ENCODE measurements around the gene PCNX1. TPM values are rescaled to one million over a fixed set of nuclear protein-coding genes. Genes with fewer than 3 reads are reported as not detected.

Gene PCNX1
- total and polyA plus RNA-seq, 9 of the 15 experiments (the other 6 are each of a cell fraction or from before 2014, with no cell fraction given): 0.30 to 4.5 (median 2.3) TPM

GRCh38 chr14:71135911-71136310 is 228.7 kb downstream of the PCNX1 start:
- ATAC-seq: no peak
- FAIRE-seq: no peak
- in situ Hi-C loops (cut with MboI): no loop called here
- CTCF ChIA-PET (ENCODE audit: low intra/inter-chr PET ratio): interaction anchor here (0.8 kb wide), 1 partner anchor 617 kb away, joined by 3 read pairs; no protein-coding TSS in a partner anchor
- Histone ChIP-seq H3K9me1 (ENCODE audit: control insufficient read depth, insufficient read depth, low read length) (no peaks in the 10 kb centered on the region), H3K4me2 (ENCODE audit: insufficient read depth, low read length) (no peak overlapping the region), H3K9me3 (replicated peaks; ENCODE audit: control insufficient read depth, insufficient read depth, low read depth, low read length) (no peaks in the 10 kb centered on the region), H4K20me1 (replicated peaks; ENCODE audit: control insufficient read depth, insufficient read depth, low read length) (no peaks in the 10 kb centered on the region), H3K9ac (ENCODE audit: insufficient read depth in 1 of 2, low read depth in 2 of 2, low read length in 2 of 2) (no peak overlapping the region), H3K27me3 (ENCODE audit: control insufficient read depth in 2 of 2, insufficient read depth in 2 of 2, low read length in 2 of 2) (no peaks in the 10 kb centered on the region), H2AFZ (ENCODE audit: low read depth, low read length) (no peak overlapping the region), H3K4me3 (no peak overlapping the region), H3K4me1 (replicated peaks in 1 of 2; ENCODE audit: control insufficient read depth in 2 of 2, insufficient read depth in 2 of 2, low read length in 2 of 2) (peaks cover 0 to 10% of the 10 kb centered on the region in 2 experiments), H3K36me3 (ENCODE audit: control insufficient read depth, insufficient read depth, low read length) (no peaks in the 10 kb centered on the region), H3K27ac (ENCODE audit: extremely low read depth, low read depth, low read length) (no peak overlapping the region), H3K79me2 (ENCODE audit: control insufficient read depth, insufficient read depth, low read length) (no peaks in the 10 kb centered on the region)
- intact Hi-C loops (cut with micrococcal nuclease): loop anchor here (5.0 kb wide), 3 partner anchors 186 to 716 kb away; partner anchors contain the start of gene SIPA1L1
- BruUV-seq (replicated peaks): no TSS peak
- 42% methylated on average over 4 of the region's 4 CpGs for WGBS (ENCODE audit: insufficient coverage, low coverage, missing lambda C conversion rate)
- DNase-seq (ENCODE audit: extremely low read depth in 1 of 4, low spot score in 3 of 4): no peak
- POLR2A ChIA-PET: no interaction called here
- no peak for TF ChIP-seq HSF4 (CRISPR knock-in tag; IDR thresholded peaks at IDR 0.05; ENCODE audit: borderline replicate concordance)
- TF ChIP-seq ZNF395 (CRISPR knock-in tag; IDR thresholded peaks at IDR 0.05): no peak
- TF ChIP-seq NCOA2 (IDR thresholded peaks at IDR 0.05; ENCODE audit: partially characterized antibody in 2 of 2): no peak
- TF ChIP-seq ELK3 (CRISPR knock-in tag; IDR thresholded peaks at IDR 0.05): no peak
- TF ChIP-seq ZNF655 (CRISPR knock-in tag; IDR thresholded peaks at IDR 0.05): no peak
- TF ChIP-seq ZNF318 (IDR thresholded peaks at IDR 0.05; ENCODE audit: borderline replicate concordance in 1 of 2, low read depth in 1 of 2): no peak
- TF ChIP-seq HNRNPL (IDR thresholded peaks at IDR 0.05; ENCODE audit: low read depth, low read length): no peak
- no peak for TF ChIP-seq ZNF232 (CRISPR knock-in tag; IDR thresholded peaks at IDR 0.05)
